IPS-11a (cell line): ENCODE results near the gene GPR176.

Experiments used
- H3K4me3 ChIP-seq: one replicate; pipeline ENCODE4 v1.5.1; 2013; ENCODE audit warnings: low read depth, low read length, control low read depth

The GPR176 gene

DNA sequence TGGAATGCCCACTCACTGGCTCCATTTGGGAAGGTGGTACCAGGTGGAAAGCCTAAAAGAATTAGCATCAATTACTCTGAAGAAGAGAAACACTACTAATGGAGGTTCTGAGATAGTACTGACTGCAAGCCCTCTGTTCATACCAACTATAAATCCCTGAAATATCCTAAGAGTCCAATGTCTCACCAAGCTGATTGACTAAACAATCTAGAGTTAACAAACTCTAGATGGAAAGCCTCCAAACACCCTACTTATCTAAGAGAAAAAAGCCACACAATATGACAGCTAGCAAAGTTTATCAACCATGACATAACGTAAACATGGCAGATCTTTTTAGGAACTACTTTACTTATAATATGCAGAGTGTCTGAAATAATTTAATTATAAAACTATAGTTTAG, 59.2 kb downstream of the GPR176 start:
- H3K4me3 ChIP-seq, result no peak overlapping the region

DNA sequence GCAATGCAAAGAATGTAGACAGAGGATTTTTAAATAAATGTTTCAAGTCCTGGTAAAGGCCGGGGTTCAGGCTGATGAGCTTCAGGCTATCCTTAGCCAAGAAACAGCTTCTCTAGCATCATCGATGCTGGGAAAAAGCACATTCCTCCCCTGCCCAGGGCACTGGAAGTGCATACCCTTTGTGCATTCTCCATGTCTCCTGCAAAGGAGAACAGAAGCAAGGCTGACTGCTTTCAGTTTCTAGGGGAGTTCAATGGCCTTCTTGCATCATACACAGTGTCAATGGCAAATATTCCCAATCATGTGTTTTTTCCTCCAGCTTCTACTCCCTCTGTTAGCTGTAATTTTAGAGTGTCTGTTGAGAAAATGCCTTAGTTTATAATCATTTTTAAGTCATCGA, 59.9 kb downstream of the GPR176 start:
- H3K4me3 ChIP-seq, result no peak overlapping the region

DNA sequence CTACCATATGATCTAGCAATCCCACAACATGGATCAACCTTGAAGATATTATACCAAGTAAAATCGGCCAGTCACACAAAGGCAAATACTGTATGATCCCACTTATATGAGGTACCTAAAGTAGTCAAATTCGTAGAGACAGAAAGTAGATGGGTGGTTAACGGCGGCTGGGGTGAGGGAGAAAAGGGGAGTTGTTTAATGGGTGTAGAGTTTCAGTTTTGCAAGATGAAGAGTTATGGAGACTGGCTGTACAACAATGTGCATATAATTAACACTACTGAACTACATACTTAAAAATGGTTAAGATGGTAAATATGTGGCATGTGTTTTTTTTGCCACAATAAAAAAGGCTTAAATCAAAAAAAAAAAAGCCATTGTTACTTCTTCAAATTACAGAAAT, 60.4 kb downstream of the GPR176 start:
- H3K4me3 ChIP-seq, result no peak overlapping the region

DNA sequence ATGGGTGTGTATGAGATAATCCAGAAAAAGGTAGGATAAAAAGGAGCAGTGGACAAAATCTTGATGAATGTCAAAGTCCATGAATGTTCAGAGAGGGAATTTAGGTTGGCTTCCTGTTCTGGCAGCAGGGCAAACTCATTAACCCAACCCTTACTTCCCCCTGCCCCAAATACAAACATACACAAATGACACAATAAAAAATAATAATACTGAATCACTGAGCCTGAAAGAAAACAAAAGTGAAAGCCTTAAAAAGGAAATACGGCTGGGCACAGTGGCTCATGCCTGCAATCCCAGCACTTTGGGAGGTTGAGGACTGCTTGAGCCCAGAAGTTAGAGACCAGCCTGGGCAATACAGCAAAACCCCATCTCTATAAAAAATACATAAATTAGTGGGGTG, 62.9 kb downstream of the GPR176 start:
- no peak overlapping the region for H3K4me3 ChIP-seq

DNA sequence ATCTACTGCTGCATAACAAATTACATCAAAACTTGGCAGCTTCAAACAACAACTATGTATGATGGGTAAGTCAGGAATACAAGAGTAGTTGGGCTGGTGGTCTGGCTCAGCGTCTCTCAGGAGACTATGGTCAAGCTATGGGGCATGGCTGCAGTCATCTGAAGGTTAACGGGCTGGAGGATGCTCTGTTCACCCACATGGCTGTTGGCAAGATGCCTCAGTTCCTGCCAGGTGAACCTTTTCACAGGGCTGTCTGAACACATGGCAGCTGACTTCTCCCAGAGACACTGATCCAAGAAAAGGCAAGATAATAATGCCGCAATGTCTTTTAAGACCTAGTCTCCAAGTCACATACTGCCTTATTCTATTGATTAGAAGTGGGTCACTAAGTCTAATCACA, 63.7 kb downstream of the GPR176 start:
- no peak overlapping the region for H3K4me3 ChIP-seq

DNA sequence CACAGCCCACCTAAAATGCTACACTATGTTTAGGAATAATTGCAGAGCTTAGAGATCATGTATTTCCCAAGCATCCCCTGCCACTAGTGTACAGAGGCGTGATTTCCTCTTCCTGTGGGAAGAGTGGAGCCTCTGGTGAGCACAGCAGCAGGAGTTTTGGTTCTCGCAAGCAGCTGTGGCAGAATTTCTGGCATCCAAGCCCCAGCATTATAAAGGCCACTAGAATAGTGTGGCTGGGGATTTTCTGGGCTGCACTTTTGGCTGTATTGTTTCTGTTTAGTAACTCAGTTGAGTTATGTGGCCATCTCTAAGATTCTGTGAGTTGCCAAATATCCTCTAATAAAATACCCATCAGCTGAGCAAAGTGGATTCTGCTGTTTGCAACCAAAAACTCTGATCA, 64.7 kb downstream of the GPR176 start:
- H3K4me3 ChIP-seq, result no peak overlapping the region

DNA sequence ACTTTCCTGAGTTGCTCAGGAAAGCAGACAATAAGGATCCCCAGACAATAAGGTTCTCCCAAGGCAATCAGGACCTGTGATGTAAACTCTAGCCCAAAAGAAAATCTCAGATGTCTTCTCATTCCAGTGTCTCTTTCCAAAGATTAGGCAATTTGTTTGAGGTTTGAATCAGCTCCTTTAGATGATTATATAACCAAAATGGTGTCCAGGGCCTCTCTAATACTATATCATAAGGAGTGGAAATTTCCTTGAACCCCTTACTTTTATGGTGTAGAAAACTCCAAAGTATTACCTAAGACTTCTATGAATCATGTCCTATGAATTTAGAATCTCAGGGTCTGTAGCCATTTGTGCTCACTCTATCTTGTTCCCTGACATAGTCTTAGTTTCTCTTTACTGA, 65.9 kb downstream of the GPR176 start:
- H3K4me3 ChIP-seq, result no peak overlapping the region

DNA sequence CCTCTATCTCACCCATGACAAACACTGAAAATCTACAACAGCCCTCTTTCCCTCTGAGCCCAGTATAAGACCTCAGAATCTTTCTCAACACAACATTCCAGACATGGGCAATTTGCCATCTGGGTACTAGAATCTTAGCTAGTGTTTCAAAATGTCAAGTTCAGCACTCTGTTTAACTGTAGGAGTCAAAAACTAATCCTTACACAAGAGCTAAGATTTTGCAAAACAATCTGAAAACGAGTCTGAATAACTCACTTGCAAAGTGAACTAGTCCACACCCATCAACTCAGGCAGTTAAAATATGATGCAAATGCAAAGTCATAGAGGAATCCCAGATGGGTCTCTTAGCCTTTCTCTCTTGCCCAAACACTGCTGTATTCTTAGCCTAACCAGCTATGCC, 67.8 kb downstream of the GPR176 start:
- H3K4me3 ChIP-seq, result no peak overlapping the region

DNA sequence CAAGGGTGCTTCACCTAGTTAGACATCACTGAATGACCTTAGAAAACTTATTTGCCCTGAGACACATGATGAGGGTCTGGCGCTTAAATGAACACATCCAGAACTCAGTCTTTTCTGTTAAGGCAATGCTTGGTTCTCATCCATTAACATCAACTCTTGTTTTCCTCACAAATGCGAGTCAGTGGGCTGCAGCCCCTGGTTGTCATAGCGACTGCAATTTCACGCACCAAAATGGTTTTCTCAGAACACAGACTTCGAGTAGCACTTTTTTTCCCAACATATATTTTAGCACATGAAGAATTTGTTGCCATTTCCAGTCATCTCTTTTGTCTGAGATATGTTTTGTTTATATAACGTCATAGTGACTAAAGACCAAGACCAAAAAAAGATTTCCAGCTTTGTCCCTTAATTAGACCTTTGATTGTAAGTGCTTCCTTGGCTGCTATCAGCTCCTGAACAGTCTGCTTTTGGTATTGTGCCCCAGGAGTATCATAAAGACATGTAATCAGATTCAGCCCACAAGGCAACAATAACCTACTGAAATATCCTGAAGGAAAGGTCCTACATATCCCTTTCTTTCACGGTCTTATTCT, 68.5 kb downstream of the GPR176 start:
- no peak overlapping the region for H3K4me3 ChIP-seq

DNA sequence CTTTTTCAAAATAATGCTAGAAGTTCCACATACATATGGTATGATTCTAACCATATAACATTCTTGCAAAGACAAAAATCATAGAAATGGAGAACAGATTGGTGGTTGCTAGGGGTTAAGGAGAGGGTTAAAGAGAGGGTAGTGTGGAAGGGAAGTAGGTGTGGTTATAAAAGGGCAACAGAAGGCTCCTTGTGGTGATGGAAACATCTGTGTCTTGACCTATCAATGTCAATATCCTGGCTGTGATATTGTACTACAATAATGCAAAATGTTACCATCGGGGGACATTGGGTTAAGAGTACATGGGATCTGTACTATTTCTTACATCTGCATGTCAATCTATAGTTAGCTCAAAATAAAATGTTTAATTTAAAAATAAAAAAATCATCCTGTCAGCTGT, 69.6 kb downstream of the GPR176 start:
- no peak overlapping the region for H3K4me3 ChIP-seq

DNA sequence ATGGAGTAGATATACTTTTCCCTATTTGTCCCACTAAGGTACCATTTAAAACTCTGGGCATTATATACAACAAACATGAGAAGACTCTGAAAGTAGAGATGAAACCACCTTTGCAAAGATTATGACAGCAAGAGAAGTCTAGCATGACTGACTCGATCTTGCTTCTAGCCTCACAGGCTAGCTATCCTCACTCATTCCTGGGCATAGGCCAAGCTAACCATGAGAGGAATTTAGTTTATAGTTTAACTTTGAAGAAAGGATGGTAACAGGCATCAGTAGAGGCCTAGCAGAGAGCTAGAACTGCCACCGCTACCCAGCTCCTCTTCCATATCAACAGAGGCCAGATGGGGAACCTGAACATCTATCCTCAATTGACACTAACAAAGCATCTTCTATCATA, 74.0 kb downstream of the GPR176 start:
- no peak overlapping the region for H3K4me3 ChIP-seq

DNA sequence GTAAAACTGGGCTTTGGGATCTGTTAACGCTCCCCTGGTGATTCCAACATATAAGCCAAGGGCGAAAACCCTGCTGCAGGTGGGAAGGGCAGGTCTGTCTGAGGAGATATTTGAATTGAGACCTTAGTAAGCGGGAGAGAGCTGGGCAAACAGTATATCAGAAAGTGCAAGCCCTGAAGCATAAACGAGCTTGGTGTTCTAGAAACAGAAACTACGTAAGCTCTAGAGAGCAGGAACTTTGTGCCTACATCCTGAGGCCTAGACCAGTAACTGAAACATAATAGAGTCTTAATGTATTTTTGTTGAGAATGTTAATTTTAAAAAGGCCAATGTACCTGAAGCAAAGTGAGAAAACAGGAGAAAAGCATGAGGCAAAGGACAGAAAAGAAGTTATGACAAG, 74.5 kb downstream of the GPR176 start:
- H3K4me3 ChIP-seq, result no peak overlapping the region

DNA sequence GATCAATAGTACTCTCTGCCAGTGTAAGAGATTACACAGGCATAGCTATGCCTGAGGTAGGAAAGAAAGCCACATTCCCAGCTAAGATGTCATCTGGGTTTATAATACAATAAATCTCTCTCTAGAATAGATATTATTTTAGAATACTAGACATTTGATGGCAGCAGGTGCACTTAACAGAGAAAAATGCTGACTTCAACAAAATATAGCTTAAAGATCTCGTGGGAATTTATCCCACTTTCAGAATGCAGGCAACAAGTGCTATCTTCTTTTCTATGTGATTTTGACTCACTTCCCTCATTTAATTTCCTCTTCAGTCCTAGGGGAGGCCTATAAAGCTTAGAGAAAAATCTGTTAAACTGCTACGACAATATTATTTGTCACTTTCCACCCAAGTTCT, 76.5 kb downstream of the GPR176 start:
- H3K4me3 ChIP-seq, result no peak overlapping the region

DNA sequence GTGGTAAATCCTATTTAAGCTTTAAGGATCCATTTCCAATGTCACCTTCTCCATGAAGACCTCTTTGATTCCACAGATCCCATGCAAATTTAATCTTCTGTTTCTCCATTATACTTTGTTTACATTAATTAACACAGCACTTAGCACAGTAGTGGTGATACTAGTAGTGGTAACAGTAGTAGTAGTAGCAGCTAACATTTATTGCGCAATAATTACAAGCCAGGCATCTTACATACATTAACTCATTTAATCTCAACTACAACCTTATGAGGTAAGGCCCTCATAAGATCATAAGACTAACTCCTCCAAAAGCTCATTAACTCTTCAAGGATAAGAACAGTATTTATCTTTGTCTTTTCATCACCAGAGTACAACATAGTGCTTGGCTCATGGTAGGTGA, 82.6 kb downstream of the GPR176 start:
- no peak overlapping the region for H3K4me3 ChIP-seq

DNA sequence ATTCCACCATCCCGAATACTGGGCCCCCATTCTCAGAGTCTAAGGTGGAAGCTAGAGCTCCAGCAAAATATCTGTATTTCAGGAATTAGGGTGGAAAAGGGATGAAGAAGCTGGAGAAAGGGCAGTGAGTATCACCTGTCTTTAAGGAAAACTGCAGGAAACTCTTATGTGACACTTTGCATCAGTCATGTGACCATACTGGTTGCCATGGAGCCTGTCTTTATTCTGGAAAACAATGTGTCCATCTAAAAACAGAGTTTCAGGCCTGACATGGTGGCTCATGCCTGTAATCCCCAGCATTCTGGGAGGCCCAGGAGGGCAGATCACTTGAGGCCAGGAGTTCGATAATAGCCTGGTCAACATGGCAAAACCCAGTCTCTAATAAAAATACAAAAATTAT, 84.5 kb downstream of the GPR176 start:
- H3K4me3 ChIP-seq, result no peak overlapping the region

DNA sequence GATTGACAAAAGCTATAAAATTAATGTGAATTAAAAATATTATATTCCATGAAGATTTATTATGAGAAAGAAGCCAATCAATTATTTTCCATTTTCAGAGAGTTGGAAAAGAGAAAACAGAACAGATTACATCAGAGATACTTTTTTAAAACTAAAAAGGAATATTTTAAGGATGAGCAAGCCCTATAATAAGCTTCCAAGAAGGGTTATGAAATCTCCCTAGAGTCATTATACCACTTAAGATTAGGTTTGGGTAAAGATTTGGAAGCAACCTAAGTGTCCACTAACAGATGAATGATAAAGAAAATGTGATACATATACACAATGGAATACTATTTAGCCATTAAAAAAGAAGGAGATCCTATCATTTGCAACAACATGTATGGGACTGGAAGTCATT, 85.8 kb downstream of the GPR176 start:
- H3K4me3 ChIP-seq, result no peak overlapping the region

DNA sequence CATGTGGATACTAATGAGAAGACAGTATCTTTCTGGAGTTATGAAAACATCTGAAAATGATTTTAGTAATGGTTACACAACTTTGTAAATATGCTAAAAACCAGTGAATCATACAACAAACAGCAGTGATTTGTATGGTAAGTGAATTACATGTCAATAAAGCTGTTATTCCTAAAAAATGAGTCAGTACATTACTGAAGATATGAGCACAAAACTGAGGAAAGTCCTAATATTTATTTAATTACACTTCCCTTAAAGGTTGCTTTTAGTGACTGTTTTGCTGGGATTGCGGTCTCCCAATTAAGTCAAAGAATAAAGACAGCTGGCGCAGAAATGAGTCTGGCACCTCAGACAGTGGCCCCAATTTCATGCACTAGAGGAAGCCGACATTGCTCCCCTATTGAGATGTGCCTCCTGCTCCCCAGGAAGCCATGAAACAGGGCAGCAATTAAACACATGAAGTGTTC, 86.5 kb downstream of the GPR176 start:
- no peak overlapping the region for H3K4me3 ChIP-seq

DNA sequence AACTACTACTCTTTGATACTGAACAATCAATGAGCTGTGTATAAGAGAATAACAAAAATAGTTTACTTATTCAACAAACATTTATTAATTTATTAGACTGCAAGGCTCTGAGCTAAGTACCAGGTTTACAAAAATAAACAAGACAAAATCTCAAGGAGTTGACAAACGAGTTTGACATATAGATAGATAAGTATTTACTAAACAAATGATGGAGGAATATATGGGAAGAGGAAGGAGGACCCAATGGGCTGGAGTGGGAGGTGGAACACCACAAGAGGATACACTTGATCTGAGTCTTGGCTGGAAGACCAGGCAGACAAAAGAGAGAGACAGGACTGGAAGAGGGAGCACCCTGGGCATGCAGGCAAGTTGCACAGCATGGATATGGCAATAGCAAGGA, 89.9 kb downstream of the GPR176 start:
- H3K4me3 ChIP-seq, result no peak overlapping the region

DNA sequence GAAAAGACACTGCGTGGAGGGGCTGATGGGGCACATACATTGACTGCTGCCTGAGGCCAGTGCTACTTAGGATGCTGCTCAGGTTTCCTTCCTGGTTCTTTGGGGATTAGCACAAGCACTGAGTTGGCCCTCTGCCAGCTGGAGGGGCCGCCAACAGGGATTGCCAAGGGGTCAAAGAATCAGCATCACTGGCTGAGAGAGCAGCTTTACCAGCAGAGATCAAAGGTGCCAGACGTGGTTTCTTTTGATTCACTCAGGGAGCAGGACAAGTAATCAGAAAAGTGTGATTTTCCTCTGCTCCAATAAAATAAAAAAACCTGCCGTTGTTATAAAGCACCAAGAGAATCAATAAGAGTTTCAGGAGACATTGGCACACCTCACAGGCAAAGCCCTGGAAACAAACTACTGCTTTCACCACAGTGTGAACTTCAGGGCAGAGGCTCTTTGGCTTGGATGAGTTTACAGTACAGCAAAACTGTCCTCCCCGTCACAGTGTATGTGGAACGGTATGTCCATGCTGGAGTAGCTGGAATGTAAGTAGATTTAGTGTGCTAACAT, 91.6 kb downstream of the GPR176 start:
- H3K4me3 ChIP-seq, result no peak overlapping the region

DNA sequence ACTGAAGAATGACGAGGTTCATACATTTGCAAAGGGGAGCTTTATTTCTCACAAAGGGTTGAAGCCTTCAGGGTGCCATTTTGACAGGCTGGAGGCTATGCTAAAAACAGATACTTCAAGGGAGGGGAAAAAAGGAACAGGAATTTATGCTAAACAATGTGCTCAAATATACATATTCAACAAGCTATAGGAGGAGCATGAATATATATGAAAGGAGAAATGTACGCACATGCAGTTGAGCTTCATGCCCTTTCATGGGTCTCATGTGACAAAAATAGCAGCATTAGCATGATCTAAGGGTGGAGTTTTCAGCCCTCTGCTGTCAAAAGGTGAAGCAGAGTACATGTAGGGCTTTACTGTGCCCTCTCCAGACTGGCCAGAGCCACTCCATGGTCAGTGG, 93.1 kb downstream of the GPR176 start:
- H3K4me3 ChIP-seq, result no peak overlapping the region

DNA sequence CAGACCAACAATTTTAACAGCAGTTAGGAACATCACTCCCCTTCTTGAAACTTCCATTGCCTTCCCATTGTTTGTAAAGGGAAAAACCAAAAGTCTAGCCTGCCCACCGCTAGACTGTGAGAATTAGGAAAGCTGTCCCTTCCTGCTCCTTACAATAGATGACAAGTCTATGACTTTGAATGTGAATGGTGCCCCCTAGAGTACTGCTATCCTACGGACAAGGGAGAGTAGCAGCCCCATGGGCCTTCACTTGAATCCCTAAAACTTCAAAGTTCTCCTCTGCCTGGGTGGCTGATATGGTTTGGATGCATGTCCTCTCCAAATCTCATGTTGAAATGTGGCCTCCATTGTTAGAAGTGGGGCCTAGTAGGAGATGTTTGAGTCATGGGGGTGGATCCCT, 96.4 kb downstream of the GPR176 start:
- H3K4me3 ChIP-seq, result no peak overlapping the region

DNA sequence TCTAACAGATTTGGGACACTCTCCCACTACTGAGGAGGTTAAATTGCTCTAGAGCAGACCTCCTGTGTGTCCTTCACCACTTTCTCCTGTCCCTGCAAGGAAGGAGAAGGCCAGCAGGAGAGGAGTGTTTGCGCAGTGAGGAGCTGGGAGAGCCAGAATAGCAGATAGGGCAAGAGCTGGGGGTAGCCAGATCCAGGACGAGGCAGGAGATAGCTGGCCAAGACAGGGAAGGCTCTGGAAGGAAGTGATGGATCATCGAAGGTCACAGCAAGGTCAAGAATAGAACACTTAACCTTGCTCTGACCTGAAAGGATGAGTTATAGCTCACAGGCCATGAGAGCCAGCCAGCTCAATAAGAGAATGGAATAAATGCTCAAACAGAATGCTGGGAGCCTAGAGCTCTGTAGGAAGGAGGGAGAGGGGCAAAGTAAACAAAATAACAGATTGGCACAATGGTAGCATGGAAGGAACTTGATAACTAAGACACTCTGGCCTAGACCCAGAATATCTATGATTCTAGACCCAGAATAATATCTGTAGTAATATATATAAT, 99.9 kb downstream of the GPR176 start:
- H3K4me3 ChIP-seq, result no peak overlapping the region

DNA sequence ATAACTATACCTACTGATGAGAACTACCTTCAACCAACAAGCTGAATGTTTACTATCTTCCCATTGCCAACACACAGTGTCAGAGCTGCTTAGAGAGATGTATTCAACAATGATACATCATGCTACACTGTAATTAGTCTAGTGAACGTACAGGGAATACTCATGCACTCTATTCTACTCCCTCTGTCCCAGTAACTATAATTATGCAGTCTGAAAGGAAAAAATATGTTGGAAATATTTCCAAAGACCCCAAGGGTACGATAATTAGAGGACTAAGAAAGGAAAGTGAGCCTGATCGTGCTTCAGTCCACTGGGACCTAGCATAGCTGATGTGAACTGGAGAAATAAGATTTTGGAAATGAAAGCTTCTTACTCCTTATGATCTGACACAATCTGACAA, 100.5 kb downstream of the GPR176 start:
- H3K4me3 ChIP-seq, result no peak overlapping the region
